HG02642 (cell line): ENCODE data around the gene GDF9.

Experiments
- ATAC-seq: cut with Tn5 transposase; IDR thresholded peaks from one replicate; pipeline ENCODE4 v1.9.1; 2021; ENCODE audit warnings: mild to moderate bottlenecking; ENCODE audit not compliant: unreplicated experiment, poor library complexity

The GDF9 gene

GRCh38 chr5:132822650-132823480 is 43.4 kb downstream of the GDF9 start:
- no peak for ATAC-seq

DNA sequence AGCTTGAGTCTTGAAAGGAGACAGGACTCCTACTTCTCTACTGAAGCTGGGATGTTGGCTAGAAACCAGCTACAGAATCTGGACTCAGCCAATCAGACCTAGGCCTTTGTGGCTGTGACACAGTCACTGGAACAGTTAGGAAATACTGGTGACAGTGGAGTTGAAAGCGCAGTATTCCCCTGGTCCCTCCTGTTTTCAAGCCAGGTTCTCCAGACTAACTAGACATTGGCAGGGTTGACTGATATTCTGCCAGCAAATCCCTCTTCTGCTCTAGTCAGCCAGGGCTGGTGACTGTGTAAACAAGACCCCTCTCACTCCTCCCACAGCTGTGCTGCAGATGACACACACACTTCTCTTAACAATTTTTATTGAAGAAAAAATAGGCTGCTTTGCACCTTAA is 44.5 kb downstream of the GDF9 start:
- no peak for ATAC-seq

GRCh38 chr5:132821350-132821749 is 44.9 kb downstream of the GDF9 start:
- ATAC-seq = no peak

DNA sequence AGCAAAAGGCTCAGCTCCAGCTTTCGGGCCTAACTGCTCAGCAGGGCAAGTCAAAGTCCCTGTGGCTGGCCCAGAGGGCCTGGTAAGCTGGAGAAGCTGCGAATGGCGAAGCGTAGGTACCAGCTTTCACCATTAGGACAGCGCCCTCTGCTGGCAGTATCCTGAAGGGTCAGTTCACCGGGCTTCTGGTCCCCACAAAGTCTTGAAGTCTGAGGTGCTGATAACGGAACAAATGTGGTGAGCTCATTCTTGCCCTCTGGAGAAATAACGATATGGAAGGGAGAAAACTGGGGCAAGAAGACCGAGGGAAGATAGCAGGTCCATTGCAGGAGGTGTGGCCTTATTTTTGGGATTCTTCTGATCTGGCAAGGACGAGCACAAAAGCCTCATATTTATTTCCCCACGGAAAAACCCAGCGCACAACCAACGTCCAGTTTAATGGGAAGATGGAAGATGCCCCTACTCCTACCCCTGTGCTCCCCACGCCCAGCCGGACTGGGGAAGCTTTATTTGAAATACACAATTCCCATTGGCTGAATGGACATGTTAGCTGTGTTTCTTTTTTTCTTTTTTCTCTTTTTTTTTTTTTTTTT is 46.0 kb downstream of the GDF9 start:
- ATAC-seq = peak; percentile 83

DNA sequence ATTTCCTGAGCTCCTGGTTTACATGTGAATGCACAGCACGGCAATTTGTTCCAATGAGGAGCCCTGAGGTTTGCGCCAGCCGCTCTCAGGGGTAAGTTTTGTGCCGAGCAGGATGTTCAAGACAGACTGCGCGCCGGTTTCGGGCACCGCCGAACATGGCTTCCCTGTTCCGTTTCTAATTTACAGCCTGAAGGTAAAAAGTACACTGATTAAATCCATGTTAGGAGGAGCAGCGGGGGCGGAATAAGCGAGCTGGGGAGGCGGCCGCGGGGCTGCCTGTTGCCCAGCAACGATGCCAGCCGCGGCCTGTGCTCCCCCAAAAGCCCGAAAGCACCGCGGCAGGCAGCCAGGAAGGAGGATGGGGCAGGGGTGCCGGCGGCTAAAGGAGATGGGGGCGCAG is 46.8 kb downstream of the GDF9 start:
- no peak for ATAC-seq

GRCh38 chr5:132817011-132817410 is 49.3 kb downstream of the GDF9 start:
- ATAC-seq = no peak

DNA sequence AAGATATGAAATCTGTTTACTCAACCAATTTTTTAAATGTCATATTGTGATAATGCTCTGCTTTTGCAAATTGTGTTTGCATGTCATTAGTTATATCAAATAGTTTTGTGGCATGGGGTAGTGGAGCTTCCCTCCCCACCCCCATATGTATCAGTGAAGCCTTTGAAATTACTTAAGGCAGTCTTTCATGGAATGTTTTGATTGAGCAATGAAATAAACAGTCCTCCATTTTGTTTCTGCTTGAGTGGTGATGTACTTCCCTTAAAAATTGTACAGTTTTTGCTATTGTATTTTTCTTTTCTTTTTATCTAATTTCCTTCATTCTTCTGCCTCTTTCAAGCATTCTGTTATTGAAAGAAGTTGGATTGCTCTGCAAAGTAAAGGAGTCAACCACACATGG is 49.7 kb downstream of the GDF9 start:
- no peak for ATAC-seq

DNA sequence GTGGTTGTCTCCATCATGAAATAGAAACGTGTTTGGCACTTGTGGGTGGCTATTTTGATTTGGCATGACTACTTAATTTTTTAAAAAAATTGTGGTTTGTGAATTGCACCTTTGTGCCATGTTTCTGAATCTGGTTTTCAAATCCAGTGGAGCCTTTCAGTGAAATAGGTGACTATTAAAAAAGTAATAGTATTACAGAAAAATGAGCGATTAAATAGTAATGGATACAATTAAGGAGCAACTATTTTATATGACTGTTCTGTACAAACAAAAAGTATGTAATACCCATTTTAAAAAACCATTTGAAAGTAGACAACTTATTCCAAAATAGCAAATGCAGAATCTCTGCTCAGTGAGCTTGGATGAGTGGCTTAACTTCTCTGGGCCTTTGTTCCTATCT is 50.2 kb downstream of the GDF9 start:
- ATAC-seq = no peak

DNA sequence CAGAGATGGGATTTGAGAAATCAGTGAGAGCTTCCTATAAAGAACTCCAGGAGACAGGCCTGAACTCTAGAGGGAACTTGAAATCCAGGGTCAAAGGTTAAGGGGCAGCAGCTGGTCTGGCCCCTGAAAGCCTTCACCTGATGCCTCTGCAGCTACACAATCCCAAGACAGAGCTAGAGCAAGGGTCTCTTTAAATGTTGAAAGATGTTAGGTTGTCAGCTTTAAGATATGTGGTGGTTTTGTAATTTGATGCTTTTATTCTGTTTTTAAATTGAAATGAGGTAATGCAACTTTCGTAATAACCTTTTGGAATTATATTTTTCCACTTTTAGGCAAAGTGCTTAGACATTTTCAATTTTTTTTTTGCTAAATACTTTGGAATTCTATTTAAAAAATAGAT is 50.8 kb downstream of the GDF9 start:
- no peak for ATAC-seq

DNA sequence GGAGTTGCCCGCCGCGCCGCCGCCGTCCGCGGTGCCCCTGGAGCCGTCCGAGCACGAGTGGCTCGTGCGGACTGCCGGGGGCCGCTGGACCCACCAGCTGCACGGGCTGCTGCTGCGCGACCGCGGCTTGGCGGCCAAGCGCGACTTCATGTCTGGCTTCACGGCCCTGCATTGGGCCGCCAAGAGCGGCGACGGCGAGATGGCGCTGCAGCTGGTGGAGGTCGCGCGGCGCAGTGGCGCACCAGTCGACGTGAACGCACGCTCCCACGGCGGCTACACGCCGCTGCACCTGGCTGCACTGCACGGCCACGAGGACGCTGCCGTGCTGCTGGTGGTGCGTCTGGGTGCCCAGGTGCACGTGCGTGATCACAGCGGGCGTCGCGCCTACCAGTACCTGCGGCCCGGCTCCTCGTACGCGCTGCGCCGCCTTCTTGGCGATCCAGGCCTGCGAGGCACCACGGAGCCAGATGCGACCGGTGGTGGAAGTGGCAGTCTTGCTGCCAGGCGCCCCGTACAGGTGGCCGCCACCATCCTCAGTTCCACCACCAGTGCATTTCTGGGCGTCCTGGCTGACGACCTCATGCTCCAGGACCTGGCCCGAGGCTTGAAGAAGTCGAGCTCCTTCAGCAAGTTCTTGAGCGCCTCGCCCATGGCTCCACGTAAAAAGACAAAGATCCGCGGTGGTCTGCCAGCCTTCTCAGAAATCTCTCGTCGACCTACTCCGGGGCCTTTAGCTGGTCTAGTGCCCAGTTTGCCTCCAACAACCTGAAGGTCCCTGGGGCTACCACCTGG is 51.6 kb downstream of the GDF9 start:
- ATAC-seq = no peak

DNA sequence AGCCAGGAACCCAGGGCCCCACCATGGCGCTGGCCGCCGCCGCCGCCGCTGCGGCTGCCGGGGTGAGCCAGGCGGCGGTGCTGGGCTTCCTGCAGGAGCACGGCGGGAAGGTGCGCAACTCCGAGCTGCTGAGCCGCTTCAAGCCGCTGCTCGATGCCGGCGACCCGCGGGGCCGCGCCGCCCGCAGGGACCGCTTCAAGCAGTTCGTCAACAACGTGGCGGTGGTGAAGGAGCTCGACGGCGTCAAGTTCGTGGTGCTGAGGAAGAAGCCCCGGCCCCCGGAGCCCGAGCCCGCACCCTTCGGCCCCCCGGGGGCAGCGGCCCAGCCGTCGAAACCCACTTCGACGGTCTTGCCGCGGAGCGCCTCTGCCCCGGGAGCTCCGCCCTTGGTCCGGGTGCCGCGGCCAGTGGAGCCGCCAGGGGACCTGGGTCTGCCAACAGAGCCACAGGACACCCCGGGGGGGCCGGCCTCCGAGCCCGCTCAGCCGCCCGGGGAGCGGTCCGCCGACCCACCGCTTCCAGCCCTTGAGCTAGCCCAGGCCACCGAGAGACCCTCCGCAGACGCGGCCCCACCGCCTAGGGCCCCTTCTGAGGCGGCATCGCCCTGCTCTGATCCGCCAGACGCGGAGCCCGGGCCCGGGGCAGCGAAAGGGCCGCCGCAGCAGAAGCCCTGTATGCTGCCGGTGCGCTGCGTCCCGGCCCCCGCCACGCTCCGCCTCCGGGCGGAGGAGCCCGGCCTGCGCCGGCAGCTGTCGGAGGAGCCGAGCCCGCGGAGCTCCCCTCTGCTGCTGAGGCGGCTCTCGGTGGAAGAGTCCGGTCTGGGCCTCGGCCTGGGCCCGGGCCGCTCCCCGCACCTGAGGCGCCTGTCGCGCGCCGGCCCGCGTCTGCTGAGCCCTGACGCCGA is 52.4 kb downstream of the GDF9 start:
- no peak for ATAC-seq

DNA sequence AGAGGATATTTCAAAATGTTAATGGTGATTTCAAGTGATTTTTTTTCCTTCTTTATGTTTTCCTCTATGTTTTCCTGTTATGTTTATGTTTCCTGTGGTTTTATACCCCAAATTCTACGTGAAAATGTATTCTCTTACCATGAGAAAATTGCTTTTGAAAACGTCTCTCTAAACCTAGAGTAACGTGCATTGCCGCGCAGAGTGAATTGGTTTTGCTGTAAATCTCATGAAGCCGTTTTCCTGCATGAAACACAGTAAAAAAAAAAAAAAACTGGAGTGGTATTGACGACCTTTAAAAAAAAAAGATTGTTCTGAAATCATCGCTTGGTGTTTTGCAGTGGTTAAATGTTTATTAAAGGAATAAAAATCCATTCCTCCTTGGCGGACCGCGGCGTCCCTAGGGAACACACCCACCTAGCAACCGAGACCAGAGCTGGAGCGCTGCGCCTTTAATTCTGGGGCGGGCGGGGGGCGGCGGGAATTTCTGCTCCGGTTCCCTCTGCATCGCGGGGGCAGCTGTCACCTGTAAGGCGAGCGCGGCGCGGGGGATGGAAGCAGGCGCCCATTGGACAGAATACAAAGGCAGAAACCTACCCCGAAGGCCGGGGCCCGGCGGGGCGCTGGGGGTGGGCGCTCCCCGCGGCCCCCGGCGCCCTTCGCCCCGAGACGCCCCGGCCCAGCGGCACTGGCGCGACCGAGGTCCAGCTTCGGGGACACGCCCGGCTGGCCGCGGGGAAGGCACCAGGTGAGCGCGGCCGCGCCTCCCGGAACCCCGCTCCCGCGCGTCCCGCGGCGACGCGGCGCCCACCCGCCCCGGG is 53.3 kb downstream of the GDF9 start, which contains the start of gene SOWAHA:
Gene SOWAHA (plus strand): TSS at position 522 of the 818 bp plus-strand sequence. CDS start 320 bp downstream, outside the sequence.
- ATAC-seq = no peak

DNA sequence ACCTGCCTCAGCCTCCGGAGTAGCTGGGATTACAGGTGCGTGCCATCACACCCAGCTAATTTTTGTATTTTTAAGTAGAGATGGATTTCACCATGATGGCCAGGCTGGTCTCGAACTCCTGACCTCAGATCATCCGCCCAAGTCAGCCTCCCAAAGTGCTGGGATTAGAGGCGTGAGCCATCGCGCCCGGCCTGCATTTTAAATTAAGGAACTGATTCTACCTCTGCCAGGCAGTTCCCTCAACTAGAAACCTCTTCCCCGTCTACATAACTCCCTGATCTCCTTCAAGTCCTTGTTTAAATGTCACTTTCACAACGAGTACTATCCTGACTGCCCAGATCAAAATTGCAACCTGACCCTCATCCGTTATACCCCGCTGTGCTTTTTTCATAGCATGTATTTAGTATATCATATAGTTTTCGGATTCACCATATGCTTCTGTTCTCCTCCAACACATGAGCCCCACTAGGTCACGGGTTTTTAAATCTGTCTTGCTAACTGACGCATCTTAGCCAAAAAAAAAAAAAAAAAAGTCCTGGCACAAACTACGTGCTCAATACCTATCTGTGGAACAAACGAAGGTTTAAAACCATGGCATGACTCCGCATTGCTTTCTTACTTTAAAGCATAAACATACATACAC is 54.0 kb downstream of the GDF9 start:
- ATAC-seq = no peak
